Esophagus muscularis mucosa (tissue), 4 donors: ENCODE measurements around the gene RSBN1L. TPM values are rescaled to one million over a fixed set of nuclear protein-coding genes. Genes with fewer than 3 reads are reported as not detected.
A peak's percentile ranks its signal among the peaks of the same experiment; 100 is the strongest.
"Not testable (repeated sequence)": the region's sequence is repeated elsewhere in the genome, so short reads cannot be mapped to it uniquely, and the experiment has no call there.

Experiments used
- DNase-seq: peaks from one replicate; pipeline ENCODE4 v3.0.0-alpha.2; 2017; ENCODE audit errors: extremely low spot score
- H3K27ac ChIP-seq, 4 donors: fragments of 200-600 bp; sonication (generic); replicated peaks in 1 of 4; 1 replicate in 3 of 4; 2 replicates in 1 of 4; pipeline ENCODE4 v1.5.1; 2016 to 2019; ENCODE audit warnings: mild to moderate bottlenecking in 1 of 4
- H3K27me3 ChIP-seq, 4 donors: fragments of 200-600 bp; sonication (generic); one replicate each; pipeline versions ENCODE4 v1.5.1 to v1.6.0; 2016 to 2019
- H3K36me3 ChIP-seq, 4 donors: fragments of 200-600 bp; sonication (generic); one replicate each; pipeline ENCODE4 v1.5.1; 2016 to 2019
- H3K4me1 ChIP-seq, 4 donors: fragments of 200-600 bp; sonication (generic); one replicate each; pipeline ENCODE4 v1.5.1; 2016 to 2019
- H3K4me3 ChIP-seq, 4 donors: fragments of 200-600 bp; sonication (generic); 1 replicate in 2 of 4; 2 replicates in 2 of 4; pipeline ENCODE4 v1.5.1; 2016 to 2019; ENCODE audit warnings: mild to moderate bottlenecking in 4 of 4, moderate library complexity in 1 of 4
- H3K9me3 ChIP-seq, 4 donors: fragments of 200-600 bp; sonication (generic); 1 replicate in 3 of 4; 2 replicates in 1 of 4; pipeline ENCODE4 v1.5.1; 2016 to 2019
- CTCF ChIP-seq, 3 experiments: fragments of 200-600 bp in 2 of 3; fragments of 450-650 bp in 1 of 3; sonication (generic) in 2 of 3; IDR thresholded peaks; one replicate each; pipeline ENCODE4 v1.5.1; 2017 to 2019; ENCODE audit warnings: antibody characterized with exemption in 3 of 3, mild to moderate bottlenecking in 2 of 3, moderate library complexity in 1 of 3
- EP300 ChIP-seq: sonication (generic); formaldehyde crosslinking; IDR thresholded peaks from one replicate; pipeline ENCODE4 v1.6.1; 2017; ENCODE audit warnings: antibody characterized with exemption
- POLR2A ChIP-seq: fragments of 450-650 bp; IDR thresholded peaks from one replicate; pipeline ENCODE4 v1.6.1; 2017; ENCODE audit warnings: antibody characterized with exemption, moderate library complexity, mild to moderate bottlenecking, low read depth
- POLR2AphosphoS5 ChIP-seq, 2 donors: sonication (generic); formaldehyde crosslinking; IDR thresholded peaks; one replicate each; pipeline ENCODE4 v1.6.1; 2017; ENCODE audit warnings: antibody characterized with exemption in 2 of 2
- WGBS: methylation state at CpG from one replicate; pipeline ENCODE4 v1.1.5; 2018; 5-methylcytosine and 5-hydroxymethylcytosine counted together
- intact Hi-C: fragments of 100-400 bp; cut with DNase I; formaldehyde crosslinking; loops from one replicate; pipeline ENCODE4 v1.15.1; 2023
- total RNA-seq, 4 donors: library from RNA; depleted of rRNA; stranded (reverse); fragments of >200 nt; gene quantifications; one replicate each; pipeline versions ENCODE4 v1.1.0 to v1.2.1, GENCODE V29; 2016

The RSBN1L gene
- total RNA-seq: 10 to 100 TPM; 17.0 to 36.5 (median 25.9) TPM

- no peaks in the 10 kb centered on the region for H3K36me3 ChIP-seq
- intact Hi-C loops: loop anchor here (5.0 kb wide), 1 partner anchor 61 kb away; no protein-coding TSS in a partner anchor
- no peaks in the 10 kb centered on the region for H3K27me3 ChIP-seq
- peak; percentile 99 for DNase-seq
- TF ChIP-seq EP300: no peak
- peak; percentile 54 for TF ChIP-seq POLR2A
- TF ChIP-seq CTCF (IDR thresholded peaks at IDR 0.05): peak in 2 of 3 experiments; percentile 19 to 55
- peak; percentile 99 for TF ChIP-seq POLR2AphosphoS5 (IDR thresholded peaks at IDR 0.05)
- peak within 1 kb of the TSS; percentile 81 to 99 (median 86) for H3K4me3 ChIP-seq
- H3K9me3 ChIP-seq: no peaks in the 10 kb centered on the region
- WGBS: 1% methylated on average over 12 of the region's 53 CpGs
- peaks cover 35 to 71% (median 70%) of the 10 kb centered on the region in 4 donors for H3K4me1 ChIP-seq
- H3K27ac ChIP-seq: peak within 1 kb of the TSS; percentile 96 to 99 (median 96)
These were observed at the start of gene RSBN1L for GRCh38 chr7:77696057-77696642. Gene RSBN1L (plus strand): TSS chr7:77696459. CDS start chr7:77696470, 11 bp downstream.

GRCh38 chr7:77648742-77649338 is 47.4 kb upstream of the RSBN1L start:
- DNase-seq: no peak
- 94% methylated on average over 6 of the region's 6 CpGs for WGBS
- no peak overlapping the region for H3K4me3 ChIP-seq

GRCh38 chr7:77649716-77650349 is 46.4 kb upstream of the RSBN1L start:
- H3K9me3 ChIP-seq: no peaks in the 10 kb centered on the region
- peaks cover 12 to 54% (median 33%) of the 10 kb centered on the region in 4 donors for H3K36me3 ChIP-seq
- no peaks in the 10 kb centered on the region for H3K27me3 ChIP-seq
- H3K4me1 ChIP-seq: peaks cover 0 to 5% (median 0%) of the 10 kb centered on the region in 4 donors
- H3K4me3 ChIP-seq: no peak overlapping the region
- no peak for TF ChIP-seq EP300
- no peak for TF ChIP-seq POLR2AphosphoS5 (IDR thresholded peaks at IDR 0.05)
- TF ChIP-seq POLR2A: no peak
- TF ChIP-seq CTCF (IDR thresholded peaks at IDR 0.05): no peak
- no peak overlapping the region for H3K27ac ChIP-seq
- no peak for DNase-seq
- intact Hi-C loops: no loop called here
- 68% methylated on average over 4 of the region's 4 CpGs for WGBS

More at GRCh38 chr7:77648742-77649338, 47.4 kb upstream of the RSBN1L start:
- no peaks in the 10 kb centered on the region for H3K27me3 ChIP-seq
- H3K9me3 ChIP-seq: no peaks in the 10 kb centered on the region
- peaks cover 12 to 55% (median 37%) of the 10 kb centered on the region in 4 donors for H3K36me3 ChIP-seq
- peaks cover 0 to 5% (median 0%) of the 10 kb centered on the region in 4 donors for H3K4me1 ChIP-seq
- intact Hi-C loops: no loop called here
- H3K27ac ChIP-seq: no peak overlapping the region
- TF ChIP-seq POLR2A: no peak
- no peak for TF ChIP-seq CTCF (IDR thresholded peaks at IDR 0.05)
- TF ChIP-seq POLR2AphosphoS5 (IDR thresholded peaks at IDR 0.05): no peak
- no peak for TF ChIP-seq EP300

GRCh38 chr7:77651575-77652162 is 44.6 kb upstream of the RSBN1L start:
- H3K27me3 ChIP-seq: no peaks in the 10 kb centered on the region
- peaks cover 0 to 5% (median 0%) of the 10 kb centered on the region in 4 donors for H3K4me1 ChIP-seq
- intact Hi-C loops: loop anchor here (2.0 kb wide), 1 partner anchor 107 kb away; no protein-coding TSS in a partner anchor
- no peaks in the 10 kb centered on the region for H3K9me3 ChIP-seq
- H3K36me3 ChIP-seq: peaks cover 12 to 53% (median 33%) of the 10 kb centered on the region in 4 donors
- TF ChIP-seq EP300 (no peak), CTCF (IDR thresholded peaks at IDR 0.05) (peak; percentile 60 to 70 (median 69))
- no peak for DNase-seq
- H3K27ac ChIP-seq: no peak overlapping the region
- WGBS: 17% methylated on average over 3 of the region's 3 CpGs
- H3K4me3 ChIP-seq: no peak overlapping the region

GRCh38 chr7:77652826-77653225 is 43.4 kb upstream of the RSBN1L start:
- H3K27me3 ChIP-seq, H3K4me1 ChIP-seq, DNase-seq, H3K4me3 ChIP-seq, H3K27ac ChIP-seq, H3K9me3 ChIP-seq: not testable (repeated sequence)
- intact Hi-C loops: loop anchor here (2.0 kb wide), 1 partner anchor 106 kb away; no protein-coding TSS in a partner anchor
- WGBS: 93% methylated on average over 9 of the region's 12 CpGs
- peaks cover 7 to 52% (median 28%) of the 10 kb centered on the region in 4 donors for H3K36me3 ChIP-seq
